H1 (cell line): ENCODE data around the gene NPY2R.

Experiments
- RNF2 ChIP-seq: fragments of 200-900, 300-1000 bp; sonication (generic); IDR thresholded peaks from 2 replicates; pipeline ENCODE4 v1.7.1; 2016; ENCODE audit warnings: borderline replicate concordance, low read depth, mild to moderate bottlenecking, antibody characterized with exemption, low read length; ENCODE audit not compliant: poor library complexity, severe bottlenecking; ENCODE audit errors: missing control alignments
- TF ChIP-seq, protein P1 (sequence below), 3 experiments: IDR thresholded peaks; 1 replicate in 2 of 3; 2 replicates in 1 of 3; pipeline versions ENCODE4 v1.5.1 to v1.6.1; 2011; ENCODE audit warnings: low read length in 3 of 3, mild to moderate bottlenecking in 3 of 3, inconsistent platforms in 2 of 3, low read depth in 1 of 3, moderate library complexity in 1 of 3; ENCODE audit not compliant: insufficient read depth in 1 of 3; ENCODE audit errors: control extremely low read depth in 1 of 3

DNA sequence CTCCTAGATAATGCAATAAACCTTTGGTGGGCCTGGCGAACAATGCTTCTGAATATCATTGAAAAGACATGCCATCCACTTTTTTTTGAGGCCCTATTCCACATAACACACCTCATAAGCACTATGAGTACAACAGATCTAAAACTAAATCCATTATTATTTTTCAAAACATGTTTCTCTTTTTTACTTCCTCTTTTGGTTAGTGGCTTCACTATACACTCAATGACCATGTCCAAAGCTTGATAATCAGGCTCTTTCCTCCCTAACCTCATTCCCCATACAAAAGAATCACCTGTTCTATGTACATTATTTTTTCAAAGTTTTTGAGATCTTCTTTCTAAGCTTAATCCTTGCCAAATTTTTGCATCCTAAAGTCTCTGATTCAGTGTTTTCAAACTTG is 20.4 kb upstream of the NPY2R start:
- no peak for TF ChIP-seq RNF2
- TF ChIP-seq, protein P1, sequence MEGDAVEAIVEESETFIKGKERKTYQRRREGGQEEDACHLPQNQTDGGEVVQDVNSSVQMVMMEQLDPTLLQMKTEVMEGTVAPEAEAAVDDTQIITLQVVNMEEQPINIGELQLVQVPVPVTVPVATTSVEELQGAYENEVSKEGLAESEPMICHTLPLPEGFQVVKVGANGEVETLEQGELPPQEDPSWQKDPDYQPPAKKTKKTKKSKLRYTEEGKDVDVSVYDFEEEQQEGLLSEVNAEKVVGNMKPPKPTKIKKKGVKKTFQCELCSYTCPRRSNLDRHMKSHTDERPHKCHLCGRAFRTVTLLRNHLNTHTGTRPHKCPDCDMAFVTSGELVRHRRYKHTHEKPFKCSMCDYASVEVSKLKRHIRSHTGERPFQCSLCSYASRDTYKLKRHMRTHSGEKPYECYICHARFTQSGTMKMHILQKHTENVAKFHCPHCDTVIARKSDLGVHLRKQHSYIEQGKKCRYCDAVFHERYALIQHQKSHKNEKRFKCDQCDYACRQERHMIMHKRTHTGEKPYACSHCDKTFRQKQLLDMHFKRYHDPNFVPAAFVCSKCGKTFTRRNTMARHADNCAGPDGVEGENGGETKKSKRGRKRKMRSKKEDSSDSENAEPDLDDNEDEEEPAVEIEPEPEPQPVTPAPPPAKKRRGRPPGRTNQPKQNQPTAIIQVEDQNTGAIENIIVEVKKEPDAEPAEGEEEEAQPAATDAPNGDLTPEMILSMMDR (IDR thresholded peaks at IDR 0.05; ENCODE audit: control extremely low read depth in 1 of 3, insufficient read depth in 1 of 3, low read depth in 1 of 3, low read length in 3 of 3), result no peak
